HepG2 (cell line): ENCODE results near the gene LTK. TPM values are rescaled to one million over a fixed set of nuclear protein-coding genes. Genes with fewer than 3 reads are reported as not detected.

ENCODE experiments used
- ATAC-seq: fragments of 200-7000 bp; cut with Tn5 transposase; 3 replicates; pipeline ENCODE4 v1.9.1; 2020; ENCODE audit warnings: mild to moderate bottlenecking, moderate library complexity
- BruUV-seq: library from RNA; stranded (reverse); fragments of 400-500 nt; replicated peaks from 2 replicates; lab custom pipeline; 2021; lab: Mats Ljungman, UMichigan
- CTCF ChIA-PET: fragments of 300-600 bp; formaldehyde crosslinking; extraction: SDS; loops from one replicate; lab custom pipeline; 2021; ENCODE audit warnings: low total read pairs, inconsistent platforms, low intra/inter-chr PET ratio; lab: Yijun Ruan, JAX
- POLR2A ChIA-PET: fragments of 350-600 bp; sonication (Branson Sonifier 250); formaldehyde crosslinking; loops from one replicate; lab custom pipeline; 2020; ENCODE audit warnings: antibody characterized with exemption, inconsistent platforms; lab: Yijun Ruan, JAX
- DNase-seq: peaks from one replicate; pipeline ENCODE4 v3.0.0-alpha.2; 2015; ENCODE audit warnings: low spot score
- FAIRE-seq: peaks from 3 replicates; lab custom pipeline; 2011; peaks lifted over from hg19 to GRCh38; lab: Jason Lieb, UNC
- H2AFZ ChIP-seq: one replicate; pipeline ENCODE4 v1.6.1; 2011; ENCODE audit warnings: low read length, inconsistent platforms
- H3K27ac ChIP-seq: fragments of 300-600 bp; 3 replicates; pipeline ENCODE4 v1.8.0; 2011; ENCODE audit warnings: mixed run types, mild to moderate bottlenecking, mixed read lengths, low read length, inconsistent platforms; ENCODE audit not compliant: insufficient read depth; ENCODE audit errors: extremely low read length
- H3K27me3 ChIP-seq, 2 experiments: fragments of 200-600 bp in 1 of 2; 2 replicates in 1 of 2; 3 replicates in 1 of 2; pipeline versions ENCODE4 v1.6.0 to v1.8.0; 2011; ENCODE audit warnings: low read length in 2 of 2, mild to moderate bottlenecking in 2 of 2, moderate library complexity in 2 of 2, inconsistent platforms in 1 of 2; ENCODE audit not compliant: insufficient read depth in 2 of 2, control insufficient read depth in 1 of 2
- H3K36me3 ChIP-seq, 2 experiments: fragments of 200-600 bp in 1 of 2; replicated peaks in 1 of 2; 2 replicates in 1 of 2; 3 replicates in 1 of 2; pipeline versions ENCODE4 v1.5.1 to v1.8.0; 2011; ENCODE audit warnings: low read length in 2 of 2, inconsistent platforms in 1 of 2; ENCODE audit not compliant: insufficient read depth in 2 of 2, control insufficient read depth in 1 of 2
- H3K4me1 ChIP-seq: 2 replicates; pipeline ENCODE4 v1.5.1; 2012; ENCODE audit warnings: low read length, inconsistent platforms; ENCODE audit not compliant: insufficient read depth
- H3K4me2 ChIP-seq: 2 replicates; pipeline ENCODE4 v1.6.0; 2011; ENCODE audit warnings: low read depth, low read length, inconsistent platforms
- H3K4me3 ChIP-seq, 3 experiments: fragments of 200-600 bp in 1 of 3; sonication (generic), shearing (Covaris generic) in 1 of 3; replicated peaks in 1 of 3; 2 replicates each; pipeline ENCODE4 v1.5.1; 2011 to 2016; ENCODE audit warnings: low read length in 3 of 3, inconsistent platforms in 2 of 3, low read depth in 2 of 3, mild to moderate bottlenecking in 2 of 3, control low read depth in 1 of 3, mixed read lengths in 1 of 3; ENCODE audit not compliant: insufficient read depth in 1 of 3
- H3K79me2 ChIP-seq: one replicate; pipeline ENCODE4 v1.6.1; 2011; ENCODE audit warnings: low read length, inconsistent platforms; ENCODE audit not compliant: insufficient read depth
- H3K9ac ChIP-seq: 2 replicates; pipeline ENCODE4 v1.6.0; 2011; ENCODE audit warnings: mild to moderate bottlenecking, low read depth, low read length, inconsistent platforms; ENCODE audit not compliant: insufficient read depth
- H3K9me3 ChIP-seq: 2 replicates; pipeline ENCODE4 v1.5.1; 2012; ENCODE audit warnings: mild to moderate bottlenecking, low read length
- H4K20me1 ChIP-seq: 2 replicates; pipeline ENCODE4 v1.6.0; 2011; ENCODE audit warnings: inconsistent platforms, mild to moderate bottlenecking, low read length, moderate library complexity; ENCODE audit not compliant: insufficient read depth
- CC2D1A ChIP-seq: sonication (generic); formaldehyde crosslinking; IDR thresholded peaks from 2 replicates; pipeline ENCODE4 v1.8.1; 2023; ENCODE audit warnings: mild to moderate bottlenecking, missing genetic modification reagents
- GATA4 ChIP-seq: sonication (generic); IDR thresholded peaks from 2 replicates; pipeline ENCODE4 v1.6.1; 2016; ENCODE audit warnings: antibody characterized with exemption, low read depth, borderline replicate concordance
- GATAD2A ChIP-seq: IDR thresholded peaks from 2 replicates; pipeline ENCODE4 v1.6.1; 2016
- GLI4 ChIP-seq: sonication (generic); formaldehyde crosslinking; IDR thresholded peaks from 2 replicates; pipeline ENCODE4 v1.5.1; 2020; ENCODE audit warnings: missing genetic modification reagents, mild to moderate bottlenecking, moderate library complexity, borderline replicate concordance
- HDAC6 ChIP-seq: fragments of 200-600 bp; sonication (generic); IDR thresholded peaks from 2 replicates; pipeline ENCODE4 v1.7.0; 2017; ENCODE audit warnings: mild to moderate bottlenecking, antibody characterized with exemption, low read length, low read depth
- HHEX ChIP-seq: IDR thresholded peaks from 2 replicates; pipeline ENCODE4 v1.6.1; 2016; ENCODE audit warnings: control low read depth
- KLF9 ChIP-seq: IDR thresholded peaks from 2 replicates; pipeline ENCODE4 v1.6.1; 2016; ENCODE audit warnings: low read depth
- NFIC ChIP-seq: IDR thresholded peaks from 2 replicates; pipeline ENCODE4 v1.6.1; 2012; ENCODE audit warnings: mild to moderate bottlenecking, low read length, inconsistent platforms
- RFX3 ChIP-seq: IDR thresholded peaks from 2 replicates; pipeline ENCODE4 v1.6.1; 2016; ENCODE audit warnings: missing biosample characterization, missing genetic modification reagents
- SIX1 ChIP-seq: sonication (generic); formaldehyde crosslinking; IDR thresholded peaks from 2 replicates; pipeline ENCODE4 v1.4.0; 2020; ENCODE audit warnings: missing genetic modification reagents, borderline replicate concordance
- SP4 ChIP-seq: sonication (generic); formaldehyde crosslinking; IDR thresholded peaks from 2 replicates; pipeline ENCODE4 v1.8.1; 2023; ENCODE audit warnings: mild to moderate bottlenecking, missing genetic modification reagents
- ZBTB3 ChIP-seq: sonication (generic); formaldehyde crosslinking; IDR thresholded peaks from 2 replicates; pipeline ENCODE4 v1.4.0; 2020; ENCODE audit warnings: low read depth, mild to moderate bottlenecking, moderate library complexity, missing genetic modification reagents, borderline replicate concordance
- ZBTB42 ChIP-seq: sonication (generic); formaldehyde crosslinking; IDR thresholded peaks from 2 replicates; pipeline ENCODE4 v1.5.0; 2020; ENCODE audit warnings: mild to moderate bottlenecking, missing genetic modification reagents
- ZNF552 ChIP-seq: sonication (generic); formaldehyde crosslinking; IDR thresholded peaks from 2 replicates; pipeline ENCODE4 v1.9.0; 2022; ENCODE audit warnings: missing genetic modification reagents, mild to moderate bottlenecking, borderline replicate concordance
- ZNF598 ChIP-seq: sonication (generic); formaldehyde crosslinking; IDR thresholded peaks from 2 replicates; pipeline ENCODE4 v1.5.1; 2020; ENCODE audit warnings: mild to moderate bottlenecking, missing genetic modification reagents, borderline replicate concordance
- ZNF891 ChIP-seq: sonication (generic); formaldehyde crosslinking; IDR thresholded peaks from 2 replicates; pipeline ENCODE4 v1.5.0; 2020; ENCODE audit warnings: mild to moderate bottlenecking, missing genetic modification reagents
- ZSCAN29 ChIP-seq: sonication (generic); formaldehyde crosslinking; conservative IDR thresholded peaks from 2 replicates; pipeline ENCODE4 v1.4.0; 2020; ENCODE audit warnings: mild to moderate bottlenecking, missing genetic modification reagents
- WGBS: methylation state at CpG from one replicate; pipeline ENCODE4 v1.1.6; 2017; ENCODE audit warnings: low lambda C conversion rate; 5-methylcytosine and 5-hydroxymethylcytosine counted together
- in situ Hi-C: cut with HindIII; loops from 2 replicates; pipeline ENCODE4 v1.10.0; 2017; ENCODE audit warnings: low pct_unique_long_range_greater_than_20kb; ENCODE audit not compliant: extremely low pct_ligation_motif_present
- intact Hi-C: fragments of 100-400 bp; cut with micrococcal nuclease; formaldehyde crosslinking; loops from one replicate; pipeline ENCODE4 v1.10.0; 2022; ENCODE audit not compliant: unreplicated experiment
- polyA plus RNA-seq, 8 experiments: library from polyadenylated mRNA; depleted of rRNA in 3 of 8; stranded (reverse) in 7 of 8; unstranded in 1 of 8; fragments of >200 nt; fragmentation: Illumina TruSeq in 4 of 8; extraction: Trizol in 4 of 8; gene quantifications; 2 replicates each; pipeline versions ENCODE4 v1.2.1 to v1.2.3, GENCODE V29; 2011 to 2016; ENCODE audit warnings: low read depth in 4 of 8, missing spikeins in 1 of 8, mixed read lengths in 1 of 8; ENCODE audit not compliant: insufficient read depth in 1 of 8
- total RNA-seq, 5 experiments: library from RNA; depleted of rRNA; stranded (reverse); fragments of >200 nt; fragmentation: Illumina TruSeq; extraction: Trizol; gene quantifications; 2 replicates each; pipeline ENCODE4 v1.2.3, GENCODE V29; 2016; ENCODE audit warnings: low read depth in 1 of 5
- TF ChIP-seq, protein P1 (sequence below): sonication (generic); formaldehyde crosslinking; IDR thresholded peaks from 2 replicates; pipeline ENCODE4 v1.5.0; 2020; ENCODE audit warnings: mild to moderate bottlenecking, missing genetic modification reagents
- TF ChIP-seq, protein P2 (sequence below): sonication (generic); formaldehyde crosslinking; conservative IDR thresholded peaks from 2 replicates; pipeline ENCODE4 v1.4.0; 2020; ENCODE audit warnings: missing genetic modification reagents
- TF ChIP-seq, protein P3 (sequence below): sonication (generic); formaldehyde crosslinking; IDR thresholded peaks from 2 replicates; pipeline ENCODE4 v1.4.0; 2020; ENCODE audit warnings: missing genetic modification reagents, mild to moderate bottlenecking, borderline replicate concordance

The LTK gene
- total and polyA plus RNA-seq, 2 of the 13 experiments (the other 11 are each of a cell fraction or from before 2014, with no cell fraction given) = 0.01 TPM; not detected in 1

DNA sequence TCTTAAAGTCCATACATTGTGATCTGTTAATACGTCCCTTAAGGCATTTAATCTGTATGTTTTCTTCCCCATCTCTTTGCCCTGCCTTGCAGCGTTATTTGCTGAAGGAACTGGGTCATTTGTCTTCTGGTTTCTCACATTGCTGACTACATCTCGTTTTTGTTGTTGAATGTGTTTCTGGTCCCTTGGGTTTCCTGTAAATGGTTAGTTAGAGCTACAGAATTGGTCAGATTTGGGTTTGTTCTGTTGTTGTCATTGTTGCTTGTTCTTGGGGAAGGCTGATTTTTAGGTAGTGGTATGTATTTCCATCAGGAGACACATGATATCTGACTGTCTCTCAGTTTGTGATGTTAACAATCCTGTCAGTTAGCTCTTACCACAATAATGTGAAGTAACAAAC, 46.9 kb downstream of the LTK start (continued):
- TF ChIP-seq ZBTB3 (CRISPR knock-in tag) (no peak), ZBTB42 (CRISPR knock-in tag) (no peak), HDAC6 (no peak), GATAD2A (CRISPR knock-in tag) (no peak), HHEX (no peak), GLI4 (CRISPR knock-in tag) (no peak)
- TF ChIP-seq, protein P1, sequence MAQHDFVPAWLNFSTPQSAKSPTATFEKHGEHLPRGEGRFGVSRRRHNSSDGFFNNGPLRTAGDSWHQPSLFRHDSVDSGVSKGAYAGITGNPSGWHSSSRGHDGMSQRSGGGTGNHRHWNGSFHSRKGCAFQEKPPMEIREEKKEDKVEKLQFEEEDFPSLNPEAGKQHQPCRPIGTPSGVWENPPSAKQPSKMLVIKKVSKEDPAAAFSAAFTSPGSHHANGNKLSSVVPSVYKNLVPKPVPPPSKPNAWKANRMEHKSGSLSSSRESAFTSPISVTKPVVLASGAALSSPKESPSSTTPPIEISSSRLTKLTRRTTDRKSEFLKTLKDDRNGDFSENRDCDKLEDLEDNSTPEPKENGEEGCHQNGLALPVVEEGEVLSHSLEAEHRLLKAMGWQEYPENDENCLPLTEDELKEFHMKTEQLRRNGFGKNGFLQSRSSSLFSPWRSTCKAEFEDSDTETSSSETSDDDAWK = no peak
- TF ChIP-seq, protein P2, sequence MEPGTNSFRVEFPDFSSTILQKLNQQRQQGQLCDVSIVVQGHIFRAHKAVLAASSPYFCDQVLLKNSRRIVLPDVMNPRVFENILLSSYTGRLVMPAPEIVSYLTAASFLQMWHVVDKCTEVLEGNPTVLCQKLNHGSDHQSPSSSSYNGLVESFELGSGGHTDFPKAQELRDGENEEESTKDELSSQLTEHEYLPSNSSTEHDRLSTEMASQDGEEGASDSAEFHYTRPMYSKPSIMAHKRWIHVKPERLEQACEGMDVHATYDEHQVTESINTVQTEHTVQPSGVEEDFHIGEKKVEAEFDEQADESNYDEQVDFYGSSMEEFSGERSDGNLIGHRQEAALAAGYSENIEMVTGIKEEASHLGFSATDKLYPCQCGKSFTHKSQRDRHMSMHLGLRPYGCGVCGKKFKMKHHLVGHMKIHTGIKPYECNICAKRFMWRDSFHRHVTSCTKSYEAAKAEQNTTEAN (CRISPR knock-in tag) = no peak

DNA sequence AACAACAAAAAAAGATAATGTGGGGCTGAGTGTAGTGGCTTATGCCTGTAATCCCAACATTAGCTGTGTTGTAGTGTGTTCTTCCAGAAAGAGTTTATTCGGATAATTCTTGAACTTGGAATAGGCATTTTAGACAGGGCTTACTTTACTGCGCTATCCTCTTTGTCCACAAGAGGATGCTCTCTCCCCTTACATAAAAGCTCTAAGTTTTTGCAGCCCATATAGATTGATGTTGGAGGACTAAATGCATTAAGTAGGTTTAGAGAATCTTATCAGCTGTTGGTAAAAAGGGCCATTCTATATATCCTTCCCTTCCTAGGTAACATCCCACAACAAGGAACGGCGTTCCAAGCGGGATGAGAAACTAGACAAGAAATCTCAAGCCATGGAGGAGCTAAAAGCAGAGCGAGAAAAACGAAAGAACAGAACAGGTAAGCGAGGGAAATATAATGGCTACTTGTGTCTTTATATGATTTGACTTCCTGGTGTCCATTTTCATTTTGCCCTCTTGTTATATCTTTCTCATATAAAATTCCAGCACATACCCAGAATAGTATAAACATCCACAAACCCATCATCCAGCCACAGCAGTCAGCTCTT, 47.7 kb downstream of the LTK start:
- Histone ChIP-seq H2AFZ (no peak overlapping the region), H3K9ac (no peak overlapping the region), H3K27ac (no peak overlapping the region), H3K36me3 (peaks cover 3 to 60% of the 10 kb centered on the region in 2 experiments), H4K20me1 (no peaks in the 10 kb centered on the region), H3K79me2 (no peaks in the 10 kb centered on the region), H3K4me1 (no peaks in the 10 kb centered on the region), H3K27me3 (no peaks in the 10 kb centered on the region), H3K4me2 (no peak overlapping the region), H3K4me3 (no peak overlapping the region), H3K9me3 (no peaks in the 10 kb centered on the region)
- FAIRE-seq (peak; percentile 64), ATAC-seq (peak; percentile 76), DNase-seq (peak; percentile 50)
- 88% methylated on average over 8 of the region's 8 CpGs for WGBS
- intact Hi-C loops = loop anchor here (5.0 kb wide), 1 partner anchor 41 kb away; no protein-coding TSS in a partner anchor
- no TSS peak for BruUV-seq
- ChIA-PET CTCF (interaction anchor here (0.9 to 1.6 kb wide), 5 partner anchors 28 to 439 kb away, joined by 3 to 13 read pairs (median 4); partner anchors contain the start of gene ITPKA), POLR2A (interaction anchor here (0.7 to 1.8 kb wide), 2 partner anchors 27 to 138 kb away, joined by 3 to 4 read pairs; no protein-coding TSS in a partner anchor)
- in situ Hi-C loops = no loop called here
- TF ChIP-seq, protein P3, sequence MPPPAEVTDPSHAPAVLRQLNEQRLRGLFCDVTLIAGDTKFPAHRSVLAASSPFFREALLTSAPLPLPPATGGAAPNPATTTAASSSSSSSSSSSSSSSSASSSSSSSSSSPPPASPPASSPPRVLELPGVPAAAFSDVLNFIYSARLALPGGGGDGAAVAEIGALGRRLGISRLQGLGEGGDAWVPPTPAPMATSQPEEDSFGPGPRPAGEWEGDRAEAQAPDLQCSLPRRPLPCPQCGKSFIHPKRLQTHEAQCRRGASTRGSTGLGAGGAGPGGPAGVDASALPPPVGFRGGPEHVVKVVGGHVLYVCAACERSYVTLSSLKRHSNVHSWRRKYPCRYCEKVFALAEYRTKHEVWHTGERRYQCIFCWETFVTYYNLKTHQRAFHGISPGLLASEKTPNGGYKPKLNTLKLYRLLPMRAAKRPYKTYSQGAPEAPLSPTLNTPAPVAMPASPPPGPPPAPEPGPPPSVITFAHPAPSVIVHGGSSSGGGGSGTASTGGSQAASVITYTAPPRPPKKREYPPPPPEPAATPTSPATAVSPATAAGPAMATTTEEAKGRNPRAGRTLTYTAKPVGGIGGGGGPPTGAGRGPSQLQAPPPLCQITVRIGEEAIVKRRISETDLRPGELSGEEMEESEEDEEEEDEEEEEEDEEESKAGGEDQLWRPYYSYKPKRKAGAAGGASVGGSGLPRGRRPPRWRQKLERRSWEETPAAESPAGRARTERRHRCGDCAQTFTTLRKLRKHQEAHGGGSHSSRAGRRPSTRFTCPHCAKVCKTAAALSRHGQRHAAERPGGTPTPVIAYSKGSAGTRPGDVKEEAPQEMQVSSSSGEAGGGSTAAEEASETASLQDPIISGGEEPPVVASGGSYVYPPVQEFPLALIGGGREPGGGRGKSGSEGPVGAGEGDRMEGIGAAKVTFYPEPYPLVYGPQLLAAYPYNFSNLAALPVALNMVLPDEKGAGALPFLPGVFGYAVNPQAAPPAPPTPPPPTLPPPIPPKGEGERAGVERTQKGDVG (CRISPR knock-in tag) = no peak
- TF ChIP-seq SIX1 (CRISPR knock-in tag) = no peak
- TF ChIP-seq SP4 (CRISPR knock-in tag) = no peak
- no peak for TF ChIP-seq RFX3 (CRISPR knock-in tag)
- no peak for TF ChIP-seq ZNF552 (CRISPR knock-in tag)
- TF ChIP-seq KLF9 (CRISPR knock-in tag) = no peak
- no peak for TF ChIP-seq CC2D1A
- TF ChIP-seq ZSCAN29 = no peak
- no peak for TF ChIP-seq ZNF598 (CRISPR knock-in tag)
- no peak for TF ChIP-seq NFIC
- TF ChIP-seq GATA4 = no peak
- no peak for TF ChIP-seq ZNF891 (CRISPR knock-in tag)
